Natural killer cell (primary cell): Measurements from ENCODE around the gene MAP1B. TPM values are rescaled to one million over a fixed set of nuclear protein-coding genes. Genes with fewer than 3 reads are reported as not detected.

Experiments used
- ATAC-seq, 3 donors: fragments of 150-1000 bp in 2 of 3; fragments of 200-7000 bp in 1 of 3; cut with Tn5 transposase; 1 replicate in 1 of 3; 2 replicates in 2 of 3; pipeline ENCODE4 v1.10.0; 2021; ENCODE audit warnings: mild to moderate bottlenecking in 2 of 3, moderate library complexity in 2 of 3
- DNase-seq, 2 donors: peaks; one replicate each; pipeline versions ENCODE4 v3.0.0 to v3.0.0-alpha.2; 2013 to 2021; ENCODE audit warnings: mixed read lengths in 1 of 2
- H3K27ac ChIP-seq: one replicate; pipeline ENCODE4 v1.5.1; 2013; ENCODE audit warnings: mild to moderate bottlenecking, low read length
- H3K27me3 ChIP-seq: one replicate; pipeline ENCODE4 v1.6.1; 2013; ENCODE audit warnings: low read length; ENCODE audit not compliant: control insufficient read depth, insufficient read depth
- H3K36me3 ChIP-seq: one replicate; pipeline ENCODE4 v1.6.1; 2013; ENCODE audit warnings: low read length; ENCODE audit not compliant: control insufficient read depth, insufficient read depth
- H3K4me1 ChIP-seq: one replicate; pipeline ENCODE4 v1.6.1; 2013; ENCODE audit warnings: low read length; ENCODE audit not compliant: control insufficient read depth, insufficient read depth
- H3K4me3 ChIP-seq: one replicate; pipeline ENCODE4 v1.5.1; 2013; ENCODE audit warnings: low read length
- H3K9me3 ChIP-seq: one replicate; pipeline ENCODE4 v1.6.1; 2013; ENCODE audit warnings: low read length; ENCODE audit not compliant: control insufficient read depth, insufficient read depth
- H3K27ac Mint-ChIP-seq, 2 donors: one replicate each; pipeline ENCODE4 v1.8.0; 2022; ENCODE audit warnings: mild to moderate bottlenecking in 2 of 2, mixed read lengths in 2 of 2, moderate library complexity in 1 of 2
- H3K27me3 Mint-ChIP-seq, 2 donors: one replicate each; pipeline ENCODE4 v1.8.0; 2022; ENCODE audit warnings: low read depth in 2 of 2, mixed read lengths in 2 of 2
- H3K36me3 Mint-ChIP-seq: one replicate; pipeline ENCODE4 v1.8.0; 2022; ENCODE audit warnings: mixed read lengths
- H3K4me1 Mint-ChIP-seq, 2 donors: one replicate each; pipeline ENCODE4 v1.8.0; 2022; ENCODE audit warnings: mixed read lengths in 2 of 2
- H3K4me3 Mint-ChIP-seq: one replicate; pipeline ENCODE4 v1.8.0; 2022; ENCODE audit warnings: mild to moderate bottlenecking, moderate library complexity, mixed read lengths
- H3K9me3 Mint-ChIP-seq, 2 donors: one replicate each; pipeline ENCODE4 v1.8.0; 2022; ENCODE audit warnings: mixed read lengths in 2 of 2
- WGBS: methylation state at CpG from one replicate; pipeline ENCODE4 v1.1.7; 2013; ENCODE audit warnings: missing lambda C conversion rate; ENCODE audit not compliant: insufficient coverage; 5-methylcytosine and 5-hydroxymethylcytosine counted together
- intact Hi-C: fragments of 100-400 bp; cut with micrococcal nuclease; formaldehyde crosslinking; loops from one replicate; pipeline ENCODE4 v1.14.2; 2022
- total RNA-seq, 4 donors: library from RNA; stranded (reverse); fragments of 120-200 nt in 1 of 4; gene quantifications; one replicate each; pipeline versions ENCODE4 v1.2.3 to v1.2.4, GENCODE V29; 2013 to 2022
- TF ChIP-seq, protein P1 (sequence below): fragments of 200-600 bp; IDR thresholded peaks from one replicate; pipeline ENCODE4 v1.8.0; 2022; ENCODE audit warnings: antibody characterized with exemption

The MAP1B gene
- total RNA-seq, 3 donors from 2014 or later (not counting 1 experiment from before 2014, with no cell fraction given), result 0.07 to 0.31 TPM; not detected in 1

DNA sequence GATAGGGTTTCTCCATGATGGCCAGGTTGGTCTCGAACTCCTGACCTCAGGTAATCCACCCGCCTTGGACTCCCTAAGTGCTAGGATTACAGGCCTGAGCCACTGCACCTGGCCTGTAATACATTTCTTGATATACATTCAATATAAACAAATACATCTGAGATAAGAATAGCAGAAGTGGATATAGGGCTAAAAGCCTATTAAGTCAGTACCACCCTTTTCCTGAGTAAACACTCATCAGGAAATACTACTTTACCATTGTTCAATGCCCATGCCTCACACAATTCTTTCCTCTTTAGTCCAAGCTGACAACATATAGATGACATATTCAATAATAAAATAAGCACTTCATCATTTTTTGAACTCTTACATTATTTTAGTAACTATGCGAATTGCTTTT lies 148.0 kb downstream of the MAP1B start:
- Mint-ChIP-seq H3K27ac (no peak overlapping the region), H3K36me3 (no peaks in the 10 kb centered on the region), H3K4me1 (peaks cover 13 to 14% of the 10 kb centered on the region in 2 donors), H3K27me3 (no peaks in the 10 kb centered on the region), H3K4me3 (no peak overlapping the region), H3K9me3 (no peaks in the 10 kb centered on the region)
- Histone ChIP-seq H3K27ac (no peak overlapping the region), H3K9me3 (no peaks in the 10 kb centered on the region), H3K4me1 (no peaks in the 10 kb centered on the region), H3K36me3 (peaks cover 2% of the 10 kb centered on the region), H3K27me3 (no peaks in the 10 kb centered on the region), H3K4me3 (no peak overlapping the region)
- no peak for ATAC-seq
- 100% methylated on average over 2 of the region's 3 CpGs for WGBS
- intact Hi-C loops, result no loop called here
- DNase-seq, result no peak
- TF ChIP-seq, protein P1, sequence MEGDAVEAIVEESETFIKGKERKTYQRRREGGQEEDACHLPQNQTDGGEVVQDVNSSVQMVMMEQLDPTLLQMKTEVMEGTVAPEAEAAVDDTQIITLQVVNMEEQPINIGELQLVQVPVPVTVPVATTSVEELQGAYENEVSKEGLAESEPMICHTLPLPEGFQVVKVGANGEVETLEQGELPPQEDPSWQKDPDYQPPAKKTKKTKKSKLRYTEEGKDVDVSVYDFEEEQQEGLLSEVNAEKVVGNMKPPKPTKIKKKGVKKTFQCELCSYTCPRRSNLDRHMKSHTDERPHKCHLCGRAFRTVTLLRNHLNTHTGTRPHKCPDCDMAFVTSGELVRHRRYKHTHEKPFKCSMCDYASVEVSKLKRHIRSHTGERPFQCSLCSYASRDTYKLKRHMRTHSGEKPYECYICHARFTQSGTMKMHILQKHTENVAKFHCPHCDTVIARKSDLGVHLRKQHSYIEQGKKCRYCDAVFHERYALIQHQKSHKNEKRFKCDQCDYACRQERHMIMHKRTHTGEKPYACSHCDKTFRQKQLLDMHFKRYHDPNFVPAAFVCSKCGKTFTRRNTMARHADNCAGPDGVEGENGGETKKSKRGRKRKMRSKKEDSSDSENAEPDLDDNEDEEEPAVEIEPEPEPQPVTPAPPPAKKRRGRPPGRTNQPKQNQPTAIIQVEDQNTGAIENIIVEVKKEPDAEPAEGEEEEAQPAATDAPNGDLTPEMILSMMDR, result no peak

DNA sequence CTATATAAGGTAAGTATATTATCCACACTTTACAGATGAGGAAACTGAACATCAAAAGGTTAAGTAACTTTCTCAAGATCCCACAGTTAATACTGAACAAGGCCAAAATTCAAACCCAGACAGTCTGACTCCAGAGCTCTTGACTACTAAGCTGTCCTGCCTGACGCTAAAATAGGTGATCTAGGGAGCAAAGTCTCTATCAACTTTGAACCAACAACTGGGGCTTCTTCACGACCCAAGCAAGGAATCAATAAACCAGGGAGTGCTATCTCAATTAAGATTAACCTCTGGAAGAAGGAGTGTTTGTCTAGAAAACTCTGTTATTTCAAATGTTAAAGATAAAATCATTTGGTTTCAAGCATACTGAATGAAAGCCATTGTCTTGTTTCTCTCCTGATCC lies 148.4 kb downstream of the MAP1B start:
- peaks cover 2% of the 10 kb centered on the region for H3K36me3 ChIP-seq
- WGBS, result 100% methylated on average over 1 of the region's 2 CpGs

GRCh38 chr5:72256536-72256935 lies 149.3 kb downstream of the MAP1B start:
- H3K9me3 Mint-ChIP-seq, result no peaks in the 10 kb centered on the region
- no peak for DNase-seq
- peaks cover 5 to 6% of the 10 kb centered on the region in 2 donors for H3K4me1 Mint-ChIP-seq
- Histone ChIP-seq H3K27ac (no peak overlapping the region), H3K36me3 (peaks cover 2% of the 10 kb centered on the region), H3K4me1 (no peaks in the 10 kb centered on the region), H3K27me3 (no peaks in the 10 kb centered on the region), H3K9me3 (no peaks in the 10 kb centered on the region), H3K4me3 (no peak overlapping the region)
- H3K27ac Mint-ChIP-seq, result no peak overlapping the region
- H3K27me3 Mint-ChIP-seq, result no peaks in the 10 kb centered on the region
- 100% methylated on average over 2 of the region's 2 CpGs for WGBS
- no peaks in the 10 kb centered on the region for H3K36me3 Mint-ChIP-seq
- no peak for ATAC-seq
- intact Hi-C loops, result no loop called here
- no peak overlapping the region for H3K4me3 Mint-ChIP-seq
- TF ChIP-seq, protein P1, result no peak

More for the DNA sequence above, 148.4 kb downstream of the MAP1B start:
- Histone ChIP-seq H3K4me1 (no peaks in the 10 kb centered on the region), H3K27ac (no peak overlapping the region), H3K27me3 (no peaks in the 10 kb centered on the region), H3K9me3 (no peaks in the 10 kb centered on the region), H3K4me3 (no peak overlapping the region)
- Mint-ChIP-seq H3K27ac (no peak overlapping the region), H3K4me1 (peaks cover 13 to 14% of the 10 kb centered on the region in 2 donors), H3K9me3 (no peaks in the 10 kb centered on the region), H3K4me3 (no peak overlapping the region), H3K27me3 (no peaks in the 10 kb centered on the region), H3K36me3 (no peaks in the 10 kb centered on the region)
- TF ChIP-seq, protein P1, result no peak
- no peak for ATAC-seq
- intact Hi-C loops, result no loop called here
- DNase-seq, result no peak

Other genes starting within 250 kb of the MAP1B start
- gene MRPS27, start 212.8 kb downstream of the MAP1B start, total RNA-seq, result 10 to 100 TPM; 25.5 to 36.5 (median 36.3) TPM
- 1 to 10 TPM; 4.9 to 5.9 (median 5.0) TPM for gene PTCD2, start 212.9 kb downstream of the MAP1B start, total RNA-seq